HepG2 (cell line): ENCODE data around the gene SLC8B1. TPM values are rescaled to one million over a fixed set of nuclear protein-coding genes. Genes with fewer than 3 reads are reported as not detected.

ENCODE experiments used
- ATAC-seq: fragments of 200-7000 bp; cut with Tn5 transposase; 3 replicates; pipeline ENCODE4 v1.9.1; 2020; ENCODE audit warnings: mild to moderate bottlenecking, moderate library complexity
- BruUV-seq: library from RNA; stranded (reverse); fragments of 400-500 nt; replicated peaks from 2 replicates; lab custom pipeline; 2021; lab: Mats Ljungman, UMichigan
- CTCF ChIA-PET: fragments of 300-600 bp; formaldehyde crosslinking; extraction: SDS; loops from one replicate; lab custom pipeline; 2021; ENCODE audit warnings: low total read pairs, inconsistent platforms, low intra/inter-chr PET ratio; lab: Yijun Ruan, JAX
- POLR2A ChIA-PET: fragments of 350-600 bp; sonication (Branson Sonifier 250); formaldehyde crosslinking; loops from one replicate; lab custom pipeline; 2020; ENCODE audit warnings: antibody characterized with exemption, inconsistent platforms; lab: Yijun Ruan, JAX
- DNase-seq: peaks from one replicate; pipeline ENCODE4 v3.0.0-alpha.2; 2015; ENCODE audit warnings: low spot score
- FAIRE-seq: peaks from 3 replicates; lab custom pipeline; 2011; peaks lifted over from hg19 to GRCh38; lab: Jason Lieb, UNC
- H2AFZ ChIP-seq: one replicate; pipeline ENCODE4 v1.6.1; 2011; ENCODE audit warnings: low read length, inconsistent platforms
- H3K27ac ChIP-seq: fragments of 300-600 bp; 3 replicates; pipeline ENCODE4 v1.8.0; 2011; ENCODE audit warnings: mixed run types, mild to moderate bottlenecking, mixed read lengths, low read length, inconsistent platforms; ENCODE audit not compliant: insufficient read depth; ENCODE audit errors: extremely low read length
- H3K27me3 ChIP-seq, 2 experiments: fragments of 200-600 bp in 1 of 2; 2 replicates in 1 of 2; 3 replicates in 1 of 2; pipeline versions ENCODE4 v1.6.0 to v1.8.0; 2011; ENCODE audit warnings: low read length in 2 of 2, mild to moderate bottlenecking in 2 of 2, moderate library complexity in 2 of 2, inconsistent platforms in 1 of 2; ENCODE audit not compliant: insufficient read depth in 2 of 2, control insufficient read depth in 1 of 2
- H3K36me3 ChIP-seq, 2 experiments: fragments of 200-600 bp in 1 of 2; replicated peaks in 1 of 2; 2 replicates in 1 of 2; 3 replicates in 1 of 2; pipeline versions ENCODE4 v1.5.1 to v1.8.0; 2011; ENCODE audit warnings: low read length in 2 of 2, inconsistent platforms in 1 of 2; ENCODE audit not compliant: insufficient read depth in 2 of 2, control insufficient read depth in 1 of 2
- H3K4me1 ChIP-seq: 2 replicates; pipeline ENCODE4 v1.5.1; 2012; ENCODE audit warnings: low read length, inconsistent platforms; ENCODE audit not compliant: insufficient read depth
- H3K4me2 ChIP-seq: 2 replicates; pipeline ENCODE4 v1.6.0; 2011; ENCODE audit warnings: low read depth, low read length, inconsistent platforms
- H3K4me3 ChIP-seq, 3 experiments: fragments of 200-600 bp in 1 of 3; sonication (generic), shearing (Covaris generic) in 1 of 3; replicated peaks in 1 of 3; 2 replicates each; pipeline ENCODE4 v1.5.1; 2011 to 2016; ENCODE audit warnings: low read length in 3 of 3, inconsistent platforms in 2 of 3, low read depth in 2 of 3, mild to moderate bottlenecking in 2 of 3, control low read depth in 1 of 3, mixed read lengths in 1 of 3; ENCODE audit not compliant: insufficient read depth in 1 of 3
- H3K79me2 ChIP-seq: one replicate; pipeline ENCODE4 v1.6.1; 2011; ENCODE audit warnings: low read length, inconsistent platforms; ENCODE audit not compliant: insufficient read depth
- H3K9ac ChIP-seq: 2 replicates; pipeline ENCODE4 v1.6.0; 2011; ENCODE audit warnings: mild to moderate bottlenecking, low read depth, low read length, inconsistent platforms; ENCODE audit not compliant: insufficient read depth
- H3K9me3 ChIP-seq: 2 replicates; pipeline ENCODE4 v1.5.1; 2012; ENCODE audit warnings: mild to moderate bottlenecking, low read length
- H4K20me1 ChIP-seq: 2 replicates; pipeline ENCODE4 v1.6.0; 2011; ENCODE audit warnings: inconsistent platforms, mild to moderate bottlenecking, low read length, moderate library complexity; ENCODE audit not compliant: insufficient read depth
- FOXA3 ChIP-seq: IDR thresholded peaks from 2 replicates; pipeline ENCODE4 v1.6.1; 2016; ENCODE audit warnings: missing genetic modification reagents, missing compliant biosample characterization
- IKZF1 ChIP-seq: fragments of 450-650 bp; IDR thresholded peaks from 2 replicates; pipeline ENCODE4 v1.7.1; 2016
- PLRG1 ChIP-seq: fragments of 450-650 bp; conservative IDR thresholded peaks from 2 replicates; pipeline ENCODE4 v1.6.1; 2016
- RBFOX2 ChIP-seq: fragments of 200-400 bp; formaldehyde crosslinking; IDR thresholded peaks from 2 replicates; pipeline ENCODE4 v1.6.1; 2017; ENCODE audit warnings: low read depth, mild to moderate bottlenecking, low read length
- ZBTB7B ChIP-seq: sonication (generic); formaldehyde crosslinking; IDR thresholded peaks from 2 replicates; pipeline ENCODE4 v1.4.0; 2020; ENCODE audit warnings: missing genetic modification reagents
- ZC3H4 ChIP-seq: sonication (generic); formaldehyde crosslinking; IDR thresholded peaks from 2 replicates; pipeline ENCODE4 v1.4.0; 2020; ENCODE audit warnings: missing genetic modification reagents, borderline replicate concordance
- ZNF10 ChIP-seq: sonication (generic); formaldehyde crosslinking; IDR thresholded peaks from 2 replicates; pipeline ENCODE4 v1.4.0; 2020; ENCODE audit warnings: mild to moderate bottlenecking, low read depth, missing genetic modification reagents, borderline replicate concordance
- ZNF138 ChIP-seq: sonication (generic); formaldehyde crosslinking; IDR thresholded peaks from 2 replicates; pipeline ENCODE4 v1.5.0; 2020; ENCODE audit warnings: mild to moderate bottlenecking, low read depth, missing genetic modification reagents
- ZNF557 ChIP-seq: sonication (generic); formaldehyde crosslinking; IDR thresholded peaks from 2 replicates; pipeline ENCODE4 v1.4.0; 2020; ENCODE audit warnings: missing genetic modification reagents
- ZNF788 ChIP-seq: sonication (generic); formaldehyde crosslinking; IDR thresholded peaks from 2 replicates; pipeline ENCODE4 v1.5.0; 2020; ENCODE audit warnings: mild to moderate bottlenecking, missing genetic modification reagents, borderline replicate concordance
- ZZZ3 ChIP-seq: sonication (generic); formaldehyde crosslinking; IDR thresholded peaks from 2 replicates; pipeline ENCODE4 v1.4.0; 2020; ENCODE audit warnings: missing genetic modification reagents, mild to moderate bottlenecking, borderline replicate concordance
- WGBS: methylation state at CpG from one replicate; pipeline ENCODE4 v1.1.6; 2017; ENCODE audit warnings: low lambda C conversion rate; 5-methylcytosine and 5-hydroxymethylcytosine counted together
- in situ Hi-C: cut with HindIII; loops from 2 replicates; pipeline ENCODE4 v1.10.0; 2017; ENCODE audit warnings: low pct_unique_long_range_greater_than_20kb; ENCODE audit not compliant: extremely low pct_ligation_motif_present
- intact Hi-C: fragments of 100-400 bp; cut with micrococcal nuclease; formaldehyde crosslinking; loops from one replicate; pipeline ENCODE4 v1.10.0; 2022; ENCODE audit not compliant: unreplicated experiment
- polyA plus RNA-seq, 8 experiments: library from polyadenylated mRNA; depleted of rRNA in 3 of 8; stranded (reverse) in 7 of 8; unstranded in 1 of 8; fragments of >200 nt; fragmentation: Illumina TruSeq in 4 of 8; extraction: Trizol in 4 of 8; gene quantifications; 2 replicates each; pipeline versions ENCODE4 v1.2.1 to v1.2.3, GENCODE V29; 2011 to 2016; ENCODE audit warnings: low read depth in 4 of 8, missing spikeins in 1 of 8, mixed read lengths in 1 of 8; ENCODE audit not compliant: insufficient read depth in 1 of 8
- total RNA-seq, 5 experiments: library from RNA; depleted of rRNA; stranded (reverse); fragments of >200 nt; fragmentation: Illumina TruSeq; extraction: Trizol; gene quantifications; 2 replicates each; pipeline ENCODE4 v1.2.3, GENCODE V29; 2016; ENCODE audit warnings: low read depth in 1 of 5
- TF ChIP-seq, protein P1 (sequence below): sonication (generic); formaldehyde crosslinking; IDR thresholded peaks from 2 replicates; pipeline ENCODE4 v1.8.0; 2022; ENCODE audit warnings: mild to moderate bottlenecking, missing genetic modification reagents, moderate library complexity
- TF ChIP-seq, protein P2 (sequence below): sonication (generic); formaldehyde crosslinking; IDR thresholded peaks from 2 replicates; pipeline ENCODE4 v1.4.0; 2020; ENCODE audit warnings: missing genetic modification reagents; ENCODE audit errors: not compliant biosample characterization
- TF ChIP-seq, protein P3 (sequence below): sonication (generic); formaldehyde crosslinking; IDR thresholded peaks from 2 replicates; pipeline ENCODE4 v1.4.0; 2020; ENCODE audit warnings: missing genetic modification reagents
- TF ChIP-seq, protein P4 (sequence below): sonication (generic); formaldehyde crosslinking; IDR thresholded peaks from 2 replicates; pipeline ENCODE4 v1.4.0; 2020; ENCODE audit warnings: mild to moderate bottlenecking, missing genetic modification reagents, borderline replicate concordance

Gene SLC8B1
- total and polyA plus RNA-seq, 2 of the 13 experiments (the other 11 are each of a cell fraction or from before 2014, with no cell fraction given) = 6.8 to 8.0 TPM

DNA sequence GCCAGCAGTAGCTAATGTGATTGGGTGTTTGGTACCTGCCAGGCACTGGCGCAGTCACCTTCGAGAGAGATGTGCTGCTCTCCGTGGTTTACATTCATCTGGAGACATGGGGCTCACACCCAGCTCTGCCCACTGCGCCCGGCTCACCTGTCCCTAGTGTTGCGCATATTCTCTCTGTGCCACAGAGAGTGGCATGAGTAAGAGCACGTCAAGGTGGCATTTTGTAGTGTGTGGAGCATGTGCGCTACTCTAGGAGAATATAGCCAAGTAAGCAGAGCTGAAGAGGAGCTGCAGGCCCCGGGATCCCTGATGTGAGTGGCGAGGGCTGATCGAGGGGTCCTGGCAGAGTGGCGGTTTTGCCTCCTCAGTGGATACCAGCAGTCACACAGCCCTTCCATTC, 66.8 kb downstream of the SLC8B1 start:
- DNase-seq (no peak), ATAC-seq (no peak), FAIRE-seq (no peak)
- CTCF ChIA-PET = no interaction called here
- Histone ChIP-seq H3K4me2 (no peak overlapping the region), H3K9me3 (no peaks in the 10 kb centered on the region), H3K27ac (no peak overlapping the region), H3K4me1 (peaks cover 50% of the 10 kb centered on the region), H3K4me3 (no peak overlapping the region), H3K27me3 (no peaks in the 10 kb centered on the region), H3K79me2 (no peaks in the 10 kb centered on the region), H2AFZ (no peak overlapping the region), H3K36me3 (peaks cover 5% of the 10 kb centered on the region in 2 experiments; a peak in 4 of 5 replicates), H4K20me1 (no peaks in the 10 kb centered on the region), H3K9ac (no peak overlapping the region)
- 95% methylated on average over 9 of the region's 12 CpGs for WGBS
- TF ChIP-seq ZC3H4 (CRISPR knock-in tag) (no peak), RBFOX2 (no peak), ZNF788 (CRISPR knock-in tag) (no peak), ZNF557 (CRISPR knock-in tag) (no peak), ZNF138 (CRISPR knock-in tag) (no peak), ZZZ3 (no peak), IKZF1 (no peak), PLRG1 (no peak), ZNF10 (CRISPR knock-in tag) (no peak), FOXA3 (CRISPR knock-in tag) (no peak), ZBTB7B (no peak)
- TF ChIP-seq, protein P1, sequence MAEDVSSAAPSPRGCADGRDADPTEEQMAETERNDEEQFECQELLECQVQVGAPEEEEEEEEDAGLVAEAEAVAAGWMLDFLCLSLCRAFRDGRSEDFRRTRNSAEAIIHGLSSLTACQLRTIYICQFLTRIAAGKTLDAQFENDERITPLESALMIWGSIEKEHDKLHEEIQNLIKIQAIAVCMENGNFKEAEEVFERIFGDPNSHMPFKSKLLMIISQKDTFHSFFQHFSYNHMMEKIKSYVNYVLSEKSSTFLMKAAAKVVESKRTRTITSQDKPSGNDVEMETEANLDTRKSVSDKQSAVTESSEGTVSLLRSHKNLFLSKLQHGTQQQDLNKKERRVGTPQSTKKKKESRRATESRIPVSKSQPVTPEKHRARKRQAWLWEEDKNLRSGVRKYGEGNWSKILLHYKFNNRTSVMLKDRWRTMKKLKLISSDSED (CRISPR knock-in tag) = no peak
- TF ChIP-seq, protein P2, sequence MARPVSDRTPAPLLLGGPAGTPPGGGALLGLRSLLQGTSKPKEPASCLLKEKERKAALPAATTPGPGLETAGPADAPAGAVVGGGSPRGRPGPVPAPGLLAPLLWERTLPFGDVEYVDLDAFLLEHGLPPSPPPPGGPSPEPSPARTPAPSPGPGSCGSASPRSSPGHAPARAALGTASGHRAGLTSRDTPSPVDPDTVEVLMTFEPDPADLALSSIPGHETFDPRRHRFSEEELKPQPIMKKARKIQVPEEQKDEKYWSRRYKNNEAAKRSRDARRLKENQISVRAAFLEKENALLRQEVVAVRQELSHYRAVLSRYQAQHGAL = no peak
- TF ChIP-seq, protein P3, sequence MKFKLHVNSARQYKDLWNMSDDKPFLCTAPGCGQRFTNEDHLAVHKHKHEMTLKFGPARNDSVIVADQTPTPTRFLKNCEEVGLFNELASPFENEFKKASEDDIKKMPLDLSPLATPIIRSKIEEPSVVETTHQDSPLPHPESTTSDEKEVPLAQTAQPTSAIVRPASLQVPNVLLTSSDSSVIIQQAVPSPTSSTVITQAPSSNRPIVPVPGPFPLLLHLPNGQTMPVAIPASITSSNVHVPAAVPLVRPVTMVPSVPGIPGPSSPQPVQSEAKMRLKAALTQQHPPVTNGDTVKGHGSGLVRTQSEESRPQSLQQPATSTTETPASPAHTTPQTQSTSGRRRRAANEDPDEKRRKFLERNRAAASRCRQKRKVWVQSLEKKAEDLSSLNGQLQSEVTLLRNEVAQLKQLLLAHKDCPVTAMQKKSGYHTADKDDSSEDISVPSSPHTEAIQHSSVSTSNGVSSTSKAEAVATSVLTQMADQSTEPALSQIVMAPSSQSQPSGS = no peak
- TF ChIP-seq, protein P4, sequence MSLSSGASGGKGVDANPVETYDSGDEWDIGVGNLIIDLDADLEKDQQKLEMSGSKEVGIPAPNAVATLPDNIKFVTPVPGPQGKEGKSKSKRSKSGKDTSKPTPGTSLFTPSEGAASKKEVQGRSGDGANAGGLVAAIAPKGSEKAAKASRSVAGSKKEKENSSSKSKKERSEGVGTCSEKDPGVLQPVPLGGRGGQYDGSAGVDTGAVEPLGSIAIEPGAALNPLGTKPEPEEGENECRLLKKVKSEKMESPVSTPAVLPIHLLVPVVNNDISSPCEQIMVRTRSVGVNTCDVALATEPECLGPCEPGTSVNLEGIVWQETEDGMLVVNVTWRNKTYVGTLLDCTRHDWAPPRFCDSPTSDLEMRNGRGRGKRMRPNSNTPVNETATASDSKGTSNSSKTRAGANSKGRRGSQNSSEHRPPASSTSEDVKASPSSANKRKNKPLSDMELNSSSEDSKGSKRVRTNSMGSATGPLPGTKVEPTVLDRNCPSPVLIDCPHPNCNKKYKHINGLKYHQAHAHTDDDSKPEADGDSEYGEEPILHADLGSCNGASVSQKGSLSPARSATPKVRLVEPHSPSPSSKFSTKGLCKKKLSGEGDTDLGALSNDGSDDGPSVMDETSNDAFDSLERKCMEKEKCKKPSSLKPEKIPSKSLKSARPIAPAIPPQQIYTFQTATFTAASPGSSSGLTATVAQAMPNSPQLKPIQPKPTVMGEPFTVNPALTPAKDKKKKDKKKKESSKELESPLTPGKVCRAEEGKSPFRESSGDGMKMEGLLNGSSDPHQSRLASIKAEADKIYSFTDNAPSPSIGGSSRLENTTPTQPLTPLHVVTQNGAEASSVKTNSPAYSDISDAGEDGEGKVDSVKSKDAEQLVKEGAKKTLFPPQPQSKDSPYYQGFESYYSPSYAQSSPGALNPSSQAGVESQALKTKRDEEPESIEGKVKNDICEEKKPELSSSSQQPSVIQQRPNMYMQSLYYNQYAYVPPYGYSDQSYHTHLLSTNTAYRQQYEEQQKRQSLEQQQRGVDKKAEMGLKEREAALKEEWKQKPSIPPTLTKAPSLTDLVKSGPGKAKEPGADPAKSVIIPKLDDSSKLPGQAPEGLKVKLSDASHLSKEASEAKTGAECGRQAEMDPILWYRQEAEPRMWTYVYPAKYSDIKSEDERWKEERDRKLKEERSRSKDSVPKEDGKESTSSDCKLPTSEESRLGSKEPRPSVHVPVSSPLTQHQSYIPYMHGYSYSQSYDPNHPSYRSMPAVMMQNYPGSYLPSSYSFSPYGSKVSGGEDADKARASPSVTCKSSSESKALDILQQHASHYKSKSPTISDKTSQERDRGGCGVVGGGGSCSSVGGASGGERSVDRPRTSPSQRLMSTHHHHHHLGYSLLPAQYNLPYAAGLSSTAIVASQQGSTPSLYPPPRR (CRISPR knock-in tag) = no peak
- no TSS peak for BruUV-seq
- intact Hi-C loops = no loop called here
- POLR2A ChIA-PET = interaction anchor here (1.0 kb wide), 1 partner anchor 45 kb away, joined by 3 read pairs; no protein-coding TSS in a partner anchor
- in situ Hi-C loops = no loop called here
